GM12878 (cell line): ENCODE data around the gene CFAP99.

ENCODE experiments used
- CTCF ChIP-seq, 3 experiments: IDR thresholded peaks in 2 of 3; conservative IDR thresholded peaks in 1 of 3; 2 replicates each; pipeline ENCODE4 v1.5.1; 2011; ENCODE audit warnings: low read depth in 3 of 3, low read length in 3 of 3, mild to moderate bottlenecking in 3 of 3, control low read depth in 2 of 3, moderate library complexity in 2 of 3, inconsistent platforms in 1 of 3, mixed read lengths in 1 of 3; ENCODE audit not compliant: control insufficient read depth in 2 of 3, insufficient read depth in 1 of 3; ENCODE audit errors: extremely low read depth in 1 of 3
- NR2F1 ChIP-seq: fragments of 450-650 bp; conservative IDR thresholded peaks from 2 replicates; pipeline ENCODE4 v1.6.1; 2017; ENCODE audit warnings: mild to moderate bottlenecking
- NRF1 ChIP-seq: conservative IDR thresholded peaks from 2 replicates; pipeline ENCODE4 v1.6.1; 2011; ENCODE audit warnings: mild to moderate bottlenecking, low read depth, low read length, improper control_type of control experiment
- POLR2AphosphoS5 ChIP-seq: IDR thresholded peaks from 2 replicates; pipeline ENCODE4 v1.6.1; 2011; ENCODE audit warnings: mild to moderate bottlenecking, low read length, inconsistent platforms
- RFX5 ChIP-seq: IDR thresholded peaks from 2 replicates; pipeline ENCODE4 v1.6.1; 2011; ENCODE audit warnings: low read depth, low read length, improper control_type of control experiment
- SP1 ChIP-seq: IDR thresholded peaks from one replicate; pipeline ENCODE4 v1.6.1; 2011; ENCODE audit warnings: low read depth, low read length
- TAF1 ChIP-seq: IDR thresholded peaks from 2 replicates; pipeline ENCODE4 v1.6.1; 2011; ENCODE audit warnings: mild to moderate bottlenecking, low read depth, low read length, borderline replicate concordance

GRCh38 chr4:2413821-2414610 lies 4.7 kb upstream of the CFAP99 start:
- no peak for TF ChIP-seq TAF1
- no peak for TF ChIP-seq CTCF (IDR thresholded peaks at IDR 0.05 in 2 of 3, conservative IDR thresholded peaks at IDR 0.05 in 1 of 3; ENCODE audit: control insufficient read depth in 2 of 3, extremely low read depth in 1 of 3, insufficient read depth in 1 of 3, low read depth in 3 of 3, low read length in 3 of 3)
- no peak for TF ChIP-seq RFX5
- TF ChIP-seq NR2F1: no peak
- no peak for TF ChIP-seq NRF1
- no peak for TF ChIP-seq POLR2AphosphoS5
- TF ChIP-seq SP1: no peak
